DMS53 treated with DMSO at 0.1 percent for 48 hours (cell line): ENCODE results near the gene NFATC3.
"Not testable (repeated sequence)": the region's sequence is repeated elsewhere in the genome, so short reads cannot be mapped to it uniquely, and the experiment has no call there.

Source experiments
- DNase-seq: peaks from one replicate; lab custom pipeline; 2025; ENCODE audit not compliant: unreplicated experiment; lab: John Stamatoyannopoulos, UW

The NFATC3 gene

DNA sequence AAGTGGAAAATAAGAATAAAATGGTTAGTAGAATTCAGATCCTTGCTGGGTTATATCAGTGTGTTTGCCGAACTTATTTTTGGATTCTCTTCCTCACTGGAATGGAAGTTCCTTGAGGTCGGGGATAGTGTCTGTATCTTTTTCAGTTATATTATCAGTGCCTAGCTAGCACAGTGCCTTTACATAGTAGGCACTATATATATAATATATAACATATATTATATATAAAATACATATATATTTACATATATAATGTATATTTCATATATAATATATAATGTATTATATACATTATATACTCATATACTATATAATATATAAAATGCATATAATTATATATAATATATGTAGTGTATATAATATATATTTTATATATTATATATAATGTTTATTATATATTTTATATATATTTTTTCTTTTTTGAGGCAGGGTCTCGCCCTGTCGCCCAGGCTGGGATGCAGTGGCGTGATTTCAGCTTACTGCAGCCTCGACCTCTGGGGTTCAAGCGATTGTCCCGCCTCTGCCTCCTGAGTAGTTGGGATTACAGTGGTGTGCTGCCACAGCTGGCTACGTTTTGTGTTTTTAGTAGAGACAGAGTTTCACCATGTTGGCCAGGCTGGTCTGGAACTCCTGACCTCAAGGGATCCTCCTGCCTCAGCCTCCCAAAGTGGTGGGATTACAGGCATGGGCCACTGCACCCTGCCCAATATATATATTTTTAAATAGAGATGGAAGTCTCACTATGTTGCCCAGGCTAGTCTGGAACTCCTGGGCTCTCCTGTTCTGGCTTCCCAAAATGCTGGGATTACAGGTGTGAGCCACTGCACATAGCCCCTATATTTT is 3.2 kb downstream of the NFATC3 start:
- DNase-seq: no peak

- no peak for DNase-seq
Observed at GRCh38 chr16:68089067-68089466, 3.9 kb downstream of the NFATC3 start.

DNA sequence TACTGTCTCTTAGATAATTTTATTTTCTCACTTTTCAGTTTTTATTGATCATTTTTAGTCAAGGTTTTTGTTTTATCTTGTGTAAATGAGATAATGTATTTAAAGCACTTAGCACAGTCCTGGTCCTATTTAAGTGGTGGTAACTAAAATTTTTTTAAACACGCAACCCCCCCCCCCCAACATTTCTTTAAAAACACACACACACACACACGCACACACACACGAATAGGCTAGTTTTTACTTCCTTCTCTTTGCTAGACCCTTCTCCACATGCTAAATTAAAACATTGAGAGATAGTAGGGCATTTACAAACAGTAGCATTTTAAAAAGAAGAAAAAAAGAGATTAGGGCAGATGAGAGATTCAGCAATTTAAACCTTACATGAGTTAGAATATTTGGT is 5.0 kb downstream of the NFATC3 start:
- DNase-seq: no peak

DNA sequence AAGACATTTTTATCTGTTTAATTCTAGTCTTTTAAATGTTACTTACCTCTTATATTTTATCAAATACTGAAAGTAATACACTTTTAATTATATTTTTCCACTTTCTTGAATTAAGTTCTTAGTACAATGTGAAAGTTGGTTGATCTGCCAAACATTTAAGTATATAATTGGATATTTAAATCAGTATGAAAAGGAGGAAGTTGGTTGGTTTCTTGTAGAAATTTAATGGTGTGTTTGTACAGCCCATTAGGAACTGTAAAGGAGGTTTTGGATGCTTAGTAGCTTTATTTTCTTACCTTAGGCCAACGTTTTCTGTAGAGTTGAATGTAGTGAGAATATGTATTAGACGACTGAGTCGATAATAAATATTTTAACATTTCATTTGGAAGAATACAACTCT is 5.4 kb downstream of the NFATC3 start:
- no peak for DNase-seq

DNA sequence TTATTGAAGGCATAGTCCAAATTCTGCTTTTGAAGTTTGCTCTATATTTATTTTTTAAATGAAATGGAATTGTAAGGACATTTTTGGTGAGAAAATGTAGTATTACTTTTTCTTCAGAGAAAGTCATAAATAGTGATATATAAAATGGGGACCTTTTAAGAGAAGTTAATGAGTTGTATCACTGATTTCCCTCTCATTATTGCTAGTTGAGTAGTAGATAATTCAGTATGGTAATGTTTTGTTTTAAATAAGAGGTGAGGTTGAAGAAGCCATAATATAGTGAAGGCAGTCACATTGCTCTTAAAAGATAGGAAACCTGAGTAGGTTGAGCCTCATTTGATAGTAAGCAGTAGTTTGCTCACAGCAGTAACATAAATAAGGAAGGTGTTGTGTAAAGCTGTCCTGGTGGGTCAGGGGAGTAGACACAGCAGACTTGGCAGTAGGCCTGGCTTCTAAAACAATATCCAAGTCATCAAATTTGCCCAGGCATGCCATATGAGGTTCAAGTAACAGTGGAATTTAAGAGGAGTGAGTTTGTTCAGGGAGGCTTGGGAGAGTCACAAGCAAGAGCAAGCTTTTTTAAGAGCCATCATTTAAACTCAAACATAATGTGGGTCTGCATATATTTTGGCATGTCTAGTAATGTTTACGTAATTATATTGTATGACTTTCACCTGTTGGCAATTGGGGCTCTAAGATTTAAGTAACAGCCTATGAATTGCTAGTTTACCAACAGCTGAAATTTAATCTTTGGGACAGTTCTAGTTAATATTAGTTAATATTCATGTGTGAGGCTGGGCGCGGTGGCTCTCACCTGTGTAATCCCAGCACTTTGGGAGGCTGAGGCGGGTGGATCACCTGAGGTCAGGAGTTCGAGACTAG is 6.5 kb downstream of the NFATC3 start:
- no peak for DNase-seq

- DNase-seq: not testable (repeated sequence)
Observed at GRCh38 chr16:68092275-68092674, 7.1 kb downstream of the NFATC3 start.

- DNase-seq: peak; percentile 3
Observed at GRCh38 chr16:68093816-68094613, 8.8 kb downstream of the NFATC3 start.

DNA sequence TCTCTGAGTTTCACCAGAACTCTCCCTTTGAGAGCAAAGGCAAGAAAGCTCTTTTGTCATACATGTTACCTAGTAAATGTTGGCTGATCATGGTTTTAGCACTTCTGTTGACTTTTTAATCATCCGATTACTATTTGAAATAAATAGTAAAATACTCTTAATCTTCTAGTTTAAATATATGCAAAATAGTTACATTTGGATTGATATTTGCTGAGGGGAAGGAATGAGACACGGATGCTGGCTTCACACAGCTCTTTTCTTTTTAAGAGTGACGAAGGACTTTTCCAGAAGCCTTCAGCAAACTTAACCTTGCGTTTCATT is 9.4 kb downstream of the NFATC3 start:
- no peak for DNase-seq

DNA sequence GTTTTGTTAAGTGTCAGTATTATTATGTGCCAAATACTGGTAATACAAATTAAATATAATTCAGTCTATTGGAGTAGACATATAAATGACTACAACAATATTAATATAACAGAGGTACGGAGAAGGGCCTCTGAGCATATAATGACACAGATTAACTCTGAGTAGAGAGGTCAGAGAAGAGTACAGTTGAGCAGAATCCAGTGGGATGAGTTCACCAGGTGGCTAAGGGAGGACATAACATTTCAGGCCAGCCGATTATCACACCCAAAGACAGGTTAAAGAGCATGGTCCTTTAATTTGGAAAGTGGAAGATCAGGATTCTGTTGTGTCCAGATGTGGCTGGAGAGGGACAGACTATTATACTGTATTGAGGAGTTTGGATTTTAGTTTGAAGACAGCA is 11.3 kb downstream of the NFATC3 start:
- no peak for DNase-seq

DNA sequence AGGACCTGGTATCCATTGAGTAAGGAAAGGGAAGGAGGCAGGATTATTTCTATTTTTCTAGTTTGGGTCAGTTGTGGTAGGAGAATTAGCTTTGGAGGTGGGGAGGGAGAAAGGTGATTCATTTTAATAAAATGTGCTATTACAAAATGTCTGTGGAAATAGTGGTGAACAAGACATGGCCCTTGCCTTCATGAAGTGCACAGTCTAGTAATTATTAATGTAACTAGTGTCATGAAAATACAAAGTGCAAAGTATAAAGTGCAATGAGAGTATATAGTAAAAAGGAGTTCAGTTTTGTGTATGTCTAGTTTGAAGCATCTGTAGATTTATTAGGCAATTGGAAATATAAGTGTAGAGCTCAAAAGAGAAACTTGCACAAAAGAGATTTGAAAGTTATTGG is 11.9 kb downstream of the NFATC3 start:
- no peak for DNase-seq

DNA sequence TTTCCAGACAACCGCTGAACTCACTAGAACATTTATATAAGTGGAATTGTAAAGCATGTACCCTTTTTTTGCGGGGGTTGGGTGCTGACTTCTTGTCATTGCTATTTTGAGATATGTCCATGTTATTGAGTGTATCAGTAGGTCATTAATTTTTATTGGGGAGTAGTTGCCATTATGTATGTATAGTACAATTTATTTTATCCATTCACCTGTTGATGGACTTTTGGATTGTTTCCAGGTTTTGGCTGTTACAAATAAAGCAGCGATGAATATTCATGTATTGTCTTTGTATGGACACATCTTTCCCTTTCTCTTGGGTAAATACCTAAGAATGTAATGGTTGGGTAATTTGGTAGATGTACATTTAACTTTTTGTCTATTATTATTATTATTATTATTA is 12.7 kb downstream of the NFATC3 start:
- no peak for DNase-seq

DNA sequence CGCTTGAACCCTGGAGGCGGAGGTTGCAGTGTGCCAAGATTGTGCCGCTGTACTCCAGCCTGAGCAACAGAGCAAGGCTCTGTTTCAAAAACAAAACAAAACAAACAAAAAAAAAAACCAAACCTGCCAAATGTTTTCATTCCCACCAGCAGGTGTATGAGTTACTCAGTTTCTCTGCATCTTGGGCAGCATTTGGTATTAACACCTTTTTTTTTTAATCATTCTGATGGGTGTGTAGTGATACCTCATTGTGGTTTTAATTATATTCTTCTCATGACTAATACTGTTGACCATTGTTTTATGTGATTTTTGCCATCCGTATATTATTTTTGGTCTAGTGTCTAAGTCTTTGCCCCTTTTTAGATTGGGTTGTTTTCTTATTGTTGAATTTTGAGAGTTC is 15.3 kb downstream of the NFATC3 start:
- DNase-seq: no peak

- no peak for DNase-seq
Observed at GRCh38 chr16:68105611-68106010, 20.4 kb downstream of the NFATC3 start.

DNA sequence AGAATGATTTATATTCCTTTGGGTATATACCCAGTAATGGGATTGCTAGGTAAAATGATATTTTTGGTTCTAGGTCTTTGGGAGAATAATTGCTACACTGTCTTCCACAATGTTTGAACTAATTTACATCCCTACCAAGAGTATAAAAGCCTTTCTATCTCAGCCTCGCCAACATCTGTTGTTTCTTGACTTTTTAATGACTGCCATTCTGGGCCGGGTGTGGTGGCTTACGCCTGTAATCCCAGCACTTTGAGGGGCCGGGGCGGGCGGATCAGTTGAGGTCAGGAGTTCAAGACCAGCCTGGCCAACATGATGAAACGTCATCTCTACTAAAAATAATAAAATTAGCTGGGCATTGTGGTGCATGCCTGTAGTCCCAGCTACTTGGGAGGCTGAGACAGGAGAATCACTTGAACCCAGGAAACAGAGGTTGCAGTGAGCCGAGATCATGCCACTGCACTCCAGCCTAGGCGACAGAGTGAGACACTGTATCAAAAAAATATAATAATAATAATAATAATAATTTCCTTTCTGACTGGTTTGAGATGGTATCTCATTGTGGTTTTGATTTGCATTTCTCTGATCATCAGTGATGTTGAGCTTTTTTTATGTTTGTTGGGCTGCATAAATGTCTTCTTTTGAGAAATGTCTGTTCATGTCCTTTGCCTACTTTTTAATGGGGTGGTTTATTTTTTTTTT is 22.2 kb downstream of the NFATC3 start:
- DNase-seq: not testable (repeated sequence)

DNA sequence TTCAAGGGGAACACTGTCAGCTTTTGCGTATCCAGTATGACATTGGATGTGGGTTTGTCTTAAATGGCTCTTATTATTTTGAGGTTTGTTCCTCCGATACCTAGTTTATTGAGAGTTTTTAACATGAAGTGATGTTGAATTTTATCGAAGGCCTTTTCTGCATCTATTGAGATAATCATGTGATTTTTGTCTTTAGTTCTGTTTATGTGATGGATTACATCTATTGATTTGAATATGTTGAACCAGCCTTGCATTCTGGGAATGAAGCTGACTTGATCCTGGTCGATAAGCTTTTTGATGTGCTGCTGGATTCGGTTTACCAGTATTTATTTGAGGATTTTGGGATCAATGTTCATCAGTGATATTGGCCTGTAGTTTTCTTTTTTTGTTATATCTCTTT is 24.0 kb downstream of the NFATC3 start:
- DNase-seq: not testable (repeated sequence)

- DNase-seq: not testable (repeated sequence)
Observed at GRCh38 chr16:68110611-68111010, 25.4 kb downstream of the NFATC3 start.

- no peak for DNase-seq
Observed at GRCh38 chr16:68111379-68111778, 26.2 kb downstream of the NFATC3 start.

GRCh38 chr16:68113059-68113761 is 28.0 kb downstream of the NFATC3 start:
- no peak for DNase-seq

DNA sequence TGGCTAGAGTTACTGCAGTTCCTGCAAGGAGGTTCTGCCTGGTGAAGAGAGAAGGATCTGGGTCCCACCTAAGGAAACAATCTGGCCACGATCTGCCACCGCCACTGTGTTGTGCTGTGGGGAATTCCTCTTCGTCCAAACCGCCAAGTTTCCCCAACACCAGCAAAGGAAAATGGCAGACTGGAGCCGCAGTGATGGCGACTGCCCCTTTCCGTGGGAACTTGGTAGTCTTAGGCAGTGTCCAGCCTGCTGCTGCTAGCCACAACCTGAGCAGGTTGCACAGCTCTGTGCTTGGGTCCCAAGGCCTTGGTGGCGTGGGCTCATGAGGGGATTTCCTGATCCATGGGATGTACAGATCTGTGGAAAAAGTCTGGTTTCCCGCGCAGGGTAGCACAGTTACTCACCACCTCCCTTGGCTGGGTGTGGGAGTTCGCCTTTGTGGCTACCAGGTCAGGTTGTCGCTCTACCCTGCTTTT is 28.6 kb downstream of the NFATC3 start:
- DNase-seq: no peak

DNA sequence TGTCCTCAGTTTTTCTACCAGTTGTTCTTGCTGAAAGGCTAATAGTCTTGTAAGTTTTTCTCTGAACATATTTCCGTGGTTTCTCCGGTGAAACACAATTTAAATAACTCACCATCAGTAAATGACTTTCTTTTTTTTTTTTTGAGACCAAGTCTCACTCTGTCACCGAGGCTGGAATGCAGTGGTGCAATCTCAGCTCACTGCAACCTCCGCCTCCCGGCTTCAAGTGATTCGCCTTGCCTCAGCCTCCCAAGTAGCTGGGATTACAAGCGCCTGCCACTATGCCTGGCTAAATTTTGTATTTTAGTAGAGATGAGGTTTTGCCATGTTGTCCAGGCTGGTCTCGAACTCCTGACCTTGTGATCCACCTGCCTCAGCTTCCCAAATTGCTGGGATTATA is 29.8 kb downstream of the NFATC3 start:
- not testable (repeated sequence) for DNase-seq
